Germinal center (tissue), 1 donor: Measurements from ENCODE around the gene LYRM4.
"Not testable (repeated sequence)": the region's sequence is repeated elsewhere in the genome, so short reads cannot be mapped to it uniquely, and the experiment has no call there.

Experiments used
- DNase-seq: peaks from one replicate; pipeline ENCODE4 v3.0.0; 2012; ENCODE audit warnings: mixed read lengths, low spot score

The LYRM4 gene

GRCh38 chr6:5081182-5081581 is 179.6 kb downstream of the LYRM4 start:
- DNase-seq, result no peak

DNA sequence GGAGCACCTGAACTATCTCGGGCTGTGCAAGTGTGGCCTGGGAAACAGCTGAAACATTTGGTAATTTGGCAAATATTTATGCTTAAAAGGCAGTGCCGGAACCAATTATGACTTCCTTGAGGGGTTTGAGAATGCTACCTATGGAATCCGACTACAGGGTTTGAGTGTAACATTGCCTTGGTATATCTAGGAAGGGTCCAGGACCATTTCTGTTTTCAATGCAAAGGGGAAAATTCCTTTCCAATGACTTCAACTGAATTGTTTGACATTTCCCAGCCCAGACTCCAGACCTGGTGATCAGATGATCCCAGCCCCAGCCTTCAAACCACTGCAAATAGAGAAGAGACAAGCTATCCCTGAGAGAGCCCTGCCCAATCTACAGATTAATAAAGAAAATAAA is 180.2 kb downstream of the LYRM4 start:
- no peak for DNase-seq

- no peak for DNase-seq
These were observed 181.1 kb downstream of the LYRM4 start for GRCh38 chr6:5079692-5080091.

DNA sequence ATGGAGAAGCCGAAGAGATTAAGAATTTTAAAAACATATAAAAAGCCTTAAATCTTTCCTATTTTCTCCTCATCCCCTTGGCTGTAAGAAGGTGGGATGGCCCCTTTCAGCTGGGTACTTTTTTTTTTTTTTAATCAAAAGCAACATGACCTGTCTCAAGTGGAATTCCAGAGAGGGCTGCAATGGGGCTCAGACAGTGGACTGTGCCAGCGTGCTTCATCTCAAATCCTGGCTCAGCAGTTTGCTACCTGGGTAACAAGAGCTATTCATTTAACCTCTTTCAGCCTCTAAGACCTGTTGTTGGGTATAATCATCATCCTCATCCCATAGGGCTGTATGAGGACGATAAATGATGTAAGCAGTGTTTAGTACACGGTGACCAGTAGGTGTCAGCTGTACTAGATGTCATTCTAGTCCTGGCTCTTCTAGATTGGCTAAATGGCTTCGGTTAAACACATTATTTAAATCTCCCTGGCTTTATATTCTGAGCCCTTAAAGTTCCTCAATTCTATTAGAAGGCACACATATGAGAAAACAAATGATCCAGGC is 182.6 kb downstream of the LYRM4 start:
- DNase-seq, result peak; percentile 68

DNA sequence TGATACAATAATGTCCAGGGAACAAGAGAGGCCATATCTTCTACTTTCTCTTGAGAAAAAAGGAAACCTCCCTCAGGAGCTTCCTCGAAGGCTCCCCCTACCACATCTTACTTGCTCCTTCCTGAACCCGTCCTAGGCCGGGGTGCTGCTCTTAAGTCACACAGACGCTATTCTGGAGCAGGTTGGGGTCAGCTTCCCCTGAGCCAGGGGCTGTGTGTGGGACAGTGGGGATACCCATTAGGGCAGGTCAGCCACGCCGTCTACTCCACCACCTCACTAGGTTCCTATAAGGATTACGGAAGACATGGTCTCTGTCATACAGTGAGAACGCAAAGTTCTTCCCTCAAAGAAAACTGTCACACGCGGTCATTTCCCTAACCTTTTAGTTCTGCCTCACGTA is 183.8 kb downstream of the LYRM4 start:
- no peak for DNase-seq

GRCh38 chr6:5073992-5074391 is 186.8 kb downstream of the LYRM4 start:
- DNase-seq, result no peak

DNA sequence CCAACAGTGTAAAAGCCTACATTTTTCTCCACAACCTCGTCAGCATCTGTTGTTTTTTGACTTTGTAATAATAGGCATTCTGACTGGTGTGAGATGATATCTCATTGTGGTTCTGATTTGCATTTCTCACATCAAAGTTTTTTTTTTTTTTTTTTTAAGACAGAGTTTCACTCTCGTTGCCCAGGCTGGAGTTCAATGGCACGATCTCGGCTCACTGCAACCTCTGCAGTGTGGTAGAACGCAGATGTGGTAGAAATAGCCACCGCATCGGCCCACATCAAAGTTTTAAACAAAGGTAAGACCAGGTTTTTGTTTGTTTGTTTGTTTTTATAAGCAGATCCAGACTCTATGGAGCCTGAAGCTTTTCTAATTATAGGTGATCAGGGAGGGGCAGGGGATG is 188.3 kb downstream of the LYRM4 start:
- no peak for DNase-seq

- no peak for DNase-seq
These were observed 189.5 kb downstream of the LYRM4 start for GRCh38 chr6:5071216-5071615.

- DNase-seq, result no peak
These were observed 192.5 kb downstream of the LYRM4 start for GRCh38 chr6:5068153-5068751.

GRCh38 chr6:5067305-5067704 is 193.4 kb downstream of the LYRM4 start:
- no peak for DNase-seq

DNA sequence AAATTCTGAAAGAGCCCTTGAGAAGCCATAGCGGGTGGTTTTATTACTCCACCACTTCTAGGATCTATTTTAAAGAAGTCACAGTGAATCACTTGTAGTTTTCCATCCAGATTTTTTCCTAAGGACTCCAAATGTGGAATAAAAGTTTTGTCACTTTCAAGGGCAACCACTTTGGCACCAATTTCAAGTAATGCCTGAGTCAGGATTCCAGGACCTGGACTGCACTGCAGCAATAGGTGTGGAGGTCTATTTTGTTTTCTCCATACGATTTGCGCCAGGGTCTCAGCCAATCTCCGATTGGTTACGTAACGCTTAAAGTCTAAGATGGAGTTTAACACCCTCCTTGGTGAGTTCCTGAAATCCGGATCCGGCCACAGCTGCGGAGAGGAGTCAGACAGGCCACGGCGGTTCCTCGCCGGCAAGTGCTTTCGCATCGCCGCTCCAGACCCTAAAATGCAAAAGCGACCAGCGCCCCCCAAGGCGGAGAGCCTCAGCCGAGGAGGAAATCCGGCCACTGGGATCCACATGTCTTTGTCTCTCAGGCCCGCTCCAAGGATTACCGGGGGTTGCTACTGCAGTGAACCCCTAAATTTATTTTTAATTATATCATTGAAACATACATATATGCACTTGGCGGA is 194.2 kb downstream of the LYRM4 start:
- no peak for DNase-seq

DNA sequence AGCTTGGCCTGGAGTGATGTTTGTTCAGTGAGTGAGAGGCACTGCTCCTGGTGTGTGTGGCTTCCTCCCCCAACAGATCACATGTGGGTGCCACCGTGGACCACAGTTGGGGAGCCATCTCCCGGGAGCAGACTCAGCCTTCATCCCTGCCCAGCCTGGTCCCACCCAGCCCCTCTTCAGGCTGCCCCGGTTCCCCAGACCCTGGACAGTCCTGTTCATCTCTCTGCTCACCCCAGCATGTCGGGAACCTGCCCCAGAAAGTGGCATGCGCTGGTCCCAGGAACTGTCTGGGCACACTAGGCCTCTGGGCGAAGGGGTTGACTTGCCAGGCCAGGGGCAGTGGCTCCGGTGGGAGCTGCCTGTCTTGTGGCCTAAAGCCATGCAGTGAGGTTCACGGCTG is 197.1 kb downstream of the LYRM4 start:
- no peak for DNase-seq

- DNase-seq, result no peak
These were observed 199.6 kb downstream of the LYRM4 start for GRCh38 chr6:5061152-5061551.

GRCh38 chr6:5060439-5060838 is 200.3 kb downstream of the LYRM4 start:
- not testable (repeated sequence) for DNase-seq

GRCh38 chr6:5059036-5059896 is 201.5 kb downstream of the LYRM4 start:
- DNase-seq, result no peak
